SK-N-SH treated with all-trans-retinoic acid at 6 μM for 48 hours (cell line): Measurements from ENCODE around the gene AKAP6.

Source experiments
- ATAC-seq: fragments of 200-7000 bp; cut with Tn5 transposase; 3 replicates; pipeline ENCODE4 v1.9.1; 2020; ENCODE audit warnings: mild to moderate bottlenecking, moderate library complexity
- ARNTL ChIP-seq: fragments of 450-650 bp; formaldehyde crosslinking; IDR thresholded peaks from 2 replicates; pipeline ENCODE4 v1.5.0; 2020; ENCODE audit warnings: low read depth, mild to moderate bottlenecking, moderate library complexity, borderline replicate concordance
- BACH2 ChIP-seq: fragments of 250-450 bp; sonication (Bioruptor Pico); IDR thresholded peaks from 2 replicates; pipeline ENCODE4 v1.9.0; 2021; ENCODE audit warnings: mild to moderate bottlenecking, borderline replicate concordance
- CREB5 ChIP-seq: fragments of 250-450 bp; sonication (Bioruptor Pico); IDR thresholded peaks from 2 replicates; pipeline ENCODE4 v1.5.1; 2020; ENCODE audit warnings: low read depth, mild to moderate bottlenecking, moderate library complexity
- ESRRG ChIP-seq: fragments of 250-450 bp; sonication (Bioruptor Pico); IDR thresholded peaks from 2 replicates; pipeline ENCODE4 v1.6.1; 2021; ENCODE audit warnings: mild to moderate bottlenecking
- GLIS3 ChIP-seq: fragments of 250-450 bp; sonication (Bioruptor Pico); IDR thresholded peaks from 2 replicates; pipeline ENCODE4 v1.5.0; 2020; ENCODE audit warnings: mild to moderate bottlenecking, moderate library complexity
- ISL1 ChIP-seq: fragments of 250-450 bp; sonication (Bioruptor Pico); IDR thresholded peaks from 2 replicates; pipeline ENCODE4 v2.1.2; 2022; ENCODE audit warnings: mild to moderate bottlenecking, moderate library complexity
- OSR1 ChIP-seq: fragments of 250-450 bp; sonication (Bioruptor Pico); IDR thresholded peaks from 2 replicates; pipeline ENCODE4 v1.8.0; 2022; ENCODE audit warnings: moderate library complexity, mild to moderate bottlenecking, inconsistent platforms
- PPARA ChIP-seq: fragments of 250-450 bp; sonication (Bioruptor Pico); IDR thresholded peaks from 2 replicates; pipeline ENCODE4 v1.5.0; 2020; ENCODE audit warnings: mild to moderate bottlenecking, borderline replicate concordance
- SNAI2 ChIP-seq: fragments of 250-450 bp; sonication (Bioruptor Pico); IDR thresholded peaks from 2 replicates; pipeline ENCODE4 v1.5.0; 2020; ENCODE audit warnings: mild to moderate bottlenecking, moderate library complexity
- TCF4 ChIP-seq: fragments of 250-450 bp; sonication (Bioruptor Pico); IDR thresholded peaks from 2 replicates; pipeline ENCODE4 v1.8.0; 2021; ENCODE audit warnings: mild to moderate bottlenecking, moderate library complexity, borderline replicate concordance
- TSHZ2 ChIP-seq: fragments of 250-450 bp; sonication (Bioruptor Pico); IDR thresholded peaks from 2 replicates; pipeline ENCODE4 v1.5.0; 2020; ENCODE audit warnings: mild to moderate bottlenecking, moderate library complexity
- ZFP3 ChIP-seq: fragments of 250-450 bp; sonication (Bioruptor Pico); IDR thresholded peaks from 2 replicates; pipeline ENCODE4 v1.5.0; 2020; ENCODE audit warnings: mild to moderate bottlenecking, moderate library complexity
- ZFP30 ChIP-seq: fragments of 450-650 bp; formaldehyde crosslinking; IDR thresholded peaks from 2 replicates; pipeline ENCODE4 v1.5.0; 2022; ENCODE audit warnings: mild to moderate bottlenecking, moderate library complexity
- ZNF70 ChIP-seq: fragments of 450-650 bp; formaldehyde crosslinking; IDR thresholded peaks from 2 replicates; pipeline ENCODE4 v1.5.0; 2020; ENCODE audit warnings: mild to moderate bottlenecking, moderate library complexity
- ZNF8 ChIP-seq: fragments of 450-650 bp; formaldehyde crosslinking; IDR thresholded peaks from 2 replicates; pipeline ENCODE4 v1.5.0; 2020; ENCODE audit warnings: mild to moderate bottlenecking, moderate library complexity
- TF ChIP-seq, protein P1 (sequence below): fragments of 250-450 bp; sonication (Bioruptor Pico); IDR thresholded peaks from 2 replicates; pipeline ENCODE4 v1.8.0; 2021; ENCODE audit warnings: low read depth, mild to moderate bottlenecking, moderate library complexity, borderline replicate concordance
- TF ChIP-seq, protein P2 (sequence below): fragments of 250-450 bp; sonication (Bioruptor Pico); IDR thresholded peaks from 2 replicates; pipeline ENCODE4 v1.5.1; 2021; ENCODE audit warnings: mild to moderate bottlenecking, moderate library complexity

AKAP6 gene

DNA sequence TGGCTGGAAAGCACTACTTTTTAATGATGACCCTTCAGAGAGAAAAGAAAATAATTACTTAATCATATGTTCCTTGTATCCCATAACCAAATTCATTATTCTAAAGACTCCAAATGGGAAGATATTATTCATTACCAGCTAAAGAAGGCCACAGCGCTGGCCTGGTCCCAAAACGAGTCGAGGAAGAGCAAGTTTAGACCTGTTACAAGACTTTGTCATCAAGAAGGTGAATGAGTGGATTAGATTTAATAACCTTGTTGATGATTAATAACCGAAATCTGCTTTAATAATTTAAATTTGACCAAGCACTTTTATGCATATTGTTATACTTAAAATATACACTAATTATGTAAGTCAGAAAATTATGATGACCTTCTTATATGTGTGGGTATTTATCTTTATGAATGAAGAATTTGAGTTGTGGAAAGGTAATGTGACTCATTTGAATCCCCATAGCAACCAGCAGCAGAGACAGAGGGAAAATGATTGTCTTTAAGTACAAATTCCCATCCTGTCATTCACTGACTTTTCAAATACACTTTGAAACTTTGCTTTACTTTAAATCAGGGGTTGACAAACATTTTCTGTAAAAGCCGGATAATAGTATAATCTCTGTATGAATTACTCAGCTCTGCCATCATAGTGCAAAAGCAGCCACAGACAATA is 409.2 kb downstream of the AKAP6 start:
- no peak for ATAC-seq
- no peak for TF ChIP-seq TCF4 (CRISPR knock-in tag)
- TF ChIP-seq ESRRG (CRISPR knock-in tag) = no peak
- no peak for TF ChIP-seq OSR1 (CRISPR knock-in tag)
- TF ChIP-seq BACH2 (CRISPR knock-in tag) = no peak
- TF ChIP-seq ZFP30 (CRISPR knock-in tag) = no peak
- TF ChIP-seq ZNF8 (CRISPR knock-in tag) = no peak
- TF ChIP-seq ZFP3 (CRISPR knock-in tag) = no peak
- TF ChIP-seq ZNF70 (CRISPR knock-in tag) = no peak
- TF ChIP-seq, protein P1, sequence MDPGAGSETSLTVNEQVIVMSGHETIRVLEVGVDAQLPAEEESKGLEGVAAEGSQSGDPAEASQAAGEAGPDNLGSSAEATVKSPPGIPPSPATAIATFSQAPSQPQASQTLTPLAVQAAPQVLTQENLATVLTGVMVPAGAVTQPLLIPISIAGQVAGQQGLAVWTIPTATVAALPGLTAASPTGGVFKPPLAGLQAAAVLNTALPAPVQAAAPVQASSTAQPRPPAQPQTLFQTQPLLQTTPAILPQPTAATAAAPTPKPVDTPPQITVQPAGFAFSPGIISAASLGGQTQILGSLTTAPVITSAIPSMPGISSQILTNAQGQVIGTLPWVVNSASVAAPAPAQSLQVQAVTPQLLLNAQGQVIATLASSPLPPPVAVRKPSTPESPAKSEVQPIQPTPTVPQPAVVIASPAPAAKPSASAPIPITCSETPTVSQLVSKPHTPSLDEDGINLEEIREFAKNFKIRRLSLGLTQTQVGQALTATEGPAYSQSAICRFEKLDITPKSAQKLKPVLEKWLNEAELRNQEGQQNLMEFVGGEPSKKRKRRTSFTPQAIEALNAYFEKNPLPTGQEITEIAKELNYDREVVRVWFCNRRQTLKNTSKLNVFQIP (CRISPR knock-in tag) = no peak

DNA sequence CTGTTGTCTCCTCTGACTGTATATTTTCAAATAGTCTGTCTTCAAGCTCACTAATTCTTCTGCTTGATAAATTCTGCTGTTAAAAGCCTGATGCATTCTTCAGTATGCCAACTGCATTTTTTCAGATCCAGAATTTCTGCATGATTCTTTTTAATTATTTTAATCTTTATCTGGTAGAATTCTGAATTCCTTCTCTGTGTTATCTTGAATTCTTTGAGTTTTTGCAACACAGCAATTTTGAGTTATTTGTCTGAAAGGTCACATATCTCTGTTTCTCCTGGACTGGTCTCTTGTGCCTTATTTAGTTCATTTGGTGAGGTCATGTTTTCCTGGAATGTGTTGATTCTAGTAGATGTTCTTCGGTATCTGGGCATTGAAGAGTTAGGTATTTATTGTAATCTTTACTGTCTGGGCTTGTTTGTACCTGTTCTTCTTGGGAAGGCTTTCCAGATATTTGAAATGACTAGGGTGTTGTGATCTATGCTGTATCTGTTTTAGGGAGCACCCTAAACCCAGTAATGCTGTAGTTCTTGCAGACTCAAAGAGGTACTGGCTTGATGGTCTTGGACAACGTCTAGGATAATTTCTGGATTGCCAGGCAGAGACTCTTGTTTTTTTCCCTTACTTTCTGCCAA is 415.8 kb downstream of the AKAP6 start:
- TF ChIP-seq ZNF8 (CRISPR knock-in tag) (no peak), PPARA (CRISPR knock-in tag) (no peak)
- TF ChIP-seq, protein P2, sequence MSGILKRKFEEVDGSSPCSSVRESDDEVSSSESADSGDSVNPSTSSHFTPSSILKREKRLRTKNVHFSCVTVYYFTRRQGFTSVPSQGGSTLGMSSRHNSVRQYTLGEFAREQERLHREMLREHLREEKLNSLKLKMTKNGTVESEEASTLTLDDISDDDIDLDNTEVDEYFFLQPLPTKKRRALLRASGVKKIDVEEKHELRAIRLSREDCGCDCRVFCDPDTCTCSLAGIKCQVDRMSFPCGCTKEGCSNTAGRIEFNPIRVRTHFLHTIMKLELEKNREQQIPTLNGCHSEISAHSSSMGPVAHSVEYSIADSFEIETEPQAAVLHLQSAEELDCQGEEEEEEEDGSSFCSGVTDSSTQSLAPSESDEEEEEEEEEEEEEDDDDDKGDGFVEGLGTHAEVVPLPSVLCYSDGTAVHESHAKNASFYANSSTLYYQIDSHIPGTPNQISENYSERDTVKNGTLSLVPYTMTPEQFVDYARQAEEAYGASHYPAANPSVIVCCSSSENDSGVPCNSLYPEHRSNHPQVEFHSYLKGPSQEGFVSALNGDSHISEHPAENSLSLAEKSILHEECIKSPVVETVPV (CRISPR knock-in tag) = no peak
- ATAC-seq = no peak

GRCh38 chr14:32754209-32754608 is 425.1 kb downstream of the AKAP6 start:
- ATAC-seq = no peak
- TF ChIP-seq OSR1 (CRISPR knock-in tag) = no peak
- no peak for TF ChIP-seq TSHZ2 (CRISPR knock-in tag)
- TF ChIP-seq PPARA (CRISPR knock-in tag) = no peak
- TF ChIP-seq CREB5 = no peak
- TF ChIP-seq, protein P1 (CRISPR knock-in tag) = no peak
- no peak for TF ChIP-seq ESRRG (CRISPR knock-in tag)
- TF ChIP-seq ZNF70 (CRISPR knock-in tag) = no peak
- TF ChIP-seq SNAI2 (CRISPR knock-in tag) = no peak
- TF ChIP-seq ZFP3 (CRISPR knock-in tag) = no peak
- no peak for TF ChIP-seq BACH2 (CRISPR knock-in tag)
- no peak for TF ChIP-seq ARNTL (CRISPR knock-in tag)
- no peak for TF ChIP-seq GLIS3 (CRISPR knock-in tag)
- TF ChIP-seq TCF4 (CRISPR knock-in tag) = no peak
- TF ChIP-seq ISL1 (CRISPR knock-in tag) = no peak
- no peak for TF ChIP-seq ZFP30 (CRISPR knock-in tag)
- TF ChIP-seq, protein P2 (CRISPR knock-in tag) = no peak
